HCT116 (cell line): ENCODE results near the gene FER. TPM values are rescaled to one million over a fixed set of nuclear protein-coding genes. Genes with fewer than 3 reads are reported as not detected.

Experiments used
- ATAC-seq: fragments of 200-7000 bp; cut with Tn5 transposase; 2 replicates; pipeline ENCODE4 v1.9.1; 2020; ENCODE audit warnings: mild to moderate bottlenecking, moderate library complexity
- BruUV-seq: library from RNA; stranded (reverse); fragments of 400-500 nt; replicated peaks from 2 replicates; lab custom pipeline; 2021; lab: Mats Ljungman, UMichigan
- CTCF ChIA-PET: fragments of 300-600 bp; sonication (Branson Sonifier 250); formaldehyde crosslinking; loops from one replicate; lab custom pipeline; 2021; ENCODE audit warnings: antibody characterized with exemption; lab: Charles Lee
- POLR2A ChIA-PET: fragments of 300-600, 350-600 bp; sonication (Branson Sonifier 250); formaldehyde crosslinking; loops from one replicate; lab custom pipeline; 2021; ENCODE audit warnings: antibody characterized with exemption; lab: Charles Lee
- RAD21 ChIA-PET, 2 experiments: fragments of 300-600 bp; sonication (Branson Sonifier 250); formaldehyde crosslinking; loops; one replicate each; lab custom pipeline; 2023; ENCODE audit warnings: low total read pairs in 2 of 2; ENCODE audit not compliant: uncharacterized antibody in 2 of 2, unreplicated experiment in 2 of 2, low non-redundant PET in 1 of 2; lab: Charles Lee
- DNase-seq: peaks from one replicate; pipeline ENCODE4 v3.0.0-alpha.2; 2010; ENCODE audit warnings: low read depth, low spot score
- H2AFZ ChIP-seq: fragments of 200-600 bp; shearing (Covaris generic), sonication (generic); 2 replicates; pipeline ENCODE4 v1.6.1; 2017; ENCODE audit warnings: low read depth, mixed run types, mixed read lengths, antibody characterized with exemption, low read length; ENCODE audit not compliant: poor library complexity, severe bottlenecking
- H3K27ac ChIP-seq: 2 replicates; pipeline ENCODE4 v1.5.1; 2012; ENCODE audit warnings: low read depth, low read length
- H3K27me3 ChIP-seq: fragments of 200-600 bp; sonication (generic); 2 replicates; pipeline ENCODE4 v1.6.1; 2016; ENCODE audit warnings: mixed run types, low read length, mixed read lengths; ENCODE audit not compliant: insufficient read depth
- H3K36me3 ChIP-seq, 2 experiments: fragments of 200-500 bp in 1 of 2; fragments of 200-600 bp in 1 of 2; sonication (Bioruptor generic) in 1 of 2; sonication (generic) in 1 of 2; 2 replicates each; pipeline versions ENCODE4 v1.5.1 to v1.6.1; 2014 to 2016; ENCODE audit warnings: low read length in 2 of 2, inconsistent platforms in 1 of 2, mixed read lengths in 1 of 2, mixed run types in 1 of 2; ENCODE audit not compliant: insufficient read depth in 2 of 2, control insufficient read depth in 1 of 2
- H3K4me1 ChIP-seq, 2 experiments: fragments of 200-600 bp in 1 of 2; sonication (generic) in 1 of 2; 2 replicates each; pipeline versions ENCODE4 v1.5.1 to v1.6.1; 2012 to 2017; ENCODE audit warnings: low read length in 2 of 2, inconsistent platforms in 1 of 2, mild to moderate bottlenecking in 1 of 2, mixed read lengths in 1 of 2, mixed run types in 1 of 2, moderate library complexity in 1 of 2; ENCODE audit not compliant: insufficient read depth in 2 of 2, control insufficient read depth in 1 of 2
- H3K4me2 ChIP-seq: fragments of 200-600 bp; sonication (generic); 2 replicates; pipeline ENCODE4 v1.6.1; 2017; ENCODE audit warnings: mixed run types, low read length, mixed read lengths
- H3K4me3 ChIP-seq, 2 experiments: fragments of 200-600 bp in 1 of 2; sonication (generic) in 1 of 2; replicated peaks in 1 of 2; 2 replicates each; pipeline ENCODE4 v1.5.1; 2011 to 2016; ENCODE audit warnings: low read length in 2 of 2, control low read depth in 1 of 2, low read depth in 1 of 2, mild to moderate bottlenecking in 1 of 2, mixed read lengths in 1 of 2, mixed run types in 1 of 2
- H3K79me2 ChIP-seq: fragments of 200-600 bp; sonication (generic); 2 replicates; pipeline ENCODE4 v1.6.1; 2017; ENCODE audit warnings: mild to moderate bottlenecking, mixed run types, low read length, moderate library complexity, mixed read lengths; ENCODE audit not compliant: insufficient read depth
- H3K9ac ChIP-seq: fragments of 200-600 bp; sonication (generic); 2 replicates; pipeline ENCODE4 v1.6.1; 2016; ENCODE audit warnings: low read length, mixed read lengths
- H3K9me2 ChIP-seq: fragments of 200-600 bp; sonication (generic), shearing (Covaris generic); 2 replicates; pipeline ENCODE4 v1.6.1; 2017; ENCODE audit warnings: mixed run types, mild to moderate bottlenecking, moderate library complexity; ENCODE audit not compliant: insufficient read depth
- H3K9me3 ChIP-seq, 2 experiments: fragments of 200-500 bp in 1 of 2; fragments of 200-600 bp in 1 of 2; sonication (Bioruptor generic) in 1 of 2; sonication (generic) in 1 of 2; 2 replicates each; pipeline ENCODE4 v1.6.1; 2014 to 2017; ENCODE audit warnings: low read length in 2 of 2, mixed read lengths in 2 of 2, inconsistent platforms in 1 of 2, low read depth in 1 of 2, mild to moderate bottlenecking in 1 of 2, mixed run types in 1 of 2, moderate library complexity in 1 of 2; ENCODE audit not compliant: control insufficient read depth in 1 of 2, insufficient read depth in 1 of 2
- H4K20me1 ChIP-seq: fragments of 200-600 bp; sonication (generic), shearing (Covaris generic); 2 replicates; pipeline ENCODE4 v1.6.1; 2017; ENCODE audit warnings: mixed run types, mild to moderate bottlenecking, moderate library complexity; ENCODE audit not compliant: insufficient read depth
- CEBPB ChIP-seq: IDR thresholded peaks from 2 replicates; pipeline ENCODE4 v1.6.1; 2012; ENCODE audit warnings: low read depth
- CTCF ChIP-seq, 3 experiments: fragments of 200-600 bp in 1 of 3; sonication (generic) in 1 of 3; IDR thresholded peaks in 2 of 3; conservative IDR thresholded peaks in 1 of 3; 2 replicates each; pipeline ENCODE4 v1.5.1; 2012 to 2017; ENCODE audit warnings: low read depth in 2 of 3, low read length in 2 of 3, antibody characterized with exemption in 1 of 3, borderline replicate concordance in 1 of 3, control low read depth in 1 of 3, mild to moderate bottlenecking in 1 of 3, mixed read lengths in 1 of 3, mixed run types in 1 of 3, moderate library complexity in 1 of 3; ENCODE audit not compliant: insufficient read depth in 1 of 3
- ELF1 ChIP-seq: IDR thresholded peaks from 2 replicates; pipeline ENCODE4 v1.6.1; 2012; ENCODE audit warnings: low read depth, borderline replicate concordance
- JUND ChIP-seq: IDR thresholded peaks from 2 replicates; pipeline ENCODE4 v1.6.1; 2012
- REST ChIP-seq: IDR thresholded peaks from 2 replicates; pipeline ENCODE4 v1.6.1; 2012; ENCODE audit warnings: low read depth
- TCF7L2 ChIP-seq: IDR thresholded peaks from 2 replicates; pipeline ENCODE4 v1.7.0; 2011; ENCODE audit warnings: borderline replicate concordance, inconsistent platforms; ENCODE audit not compliant: insufficient read depth, insufficient read length; ENCODE audit errors: extremely low read depth
- ZFX ChIP-seq: fragments of 450-650 bp; IDR thresholded peaks from 2 replicates; pipeline ENCODE4 v1.6.1; 2017
- intact Hi-C: fragments of 100-400 bp; cut with micrococcal nuclease; formaldehyde crosslinking; loops from 2 replicates; pipeline ENCODE4 v1.10.0; 2022
- total RNA-seq: library from RNA; stranded (reverse); gene quantifications from one replicate; pipeline ENCODE4 v1.2.1, GENCODE V29; 2021; ENCODE audit not compliant: unreplicated experiment

The FER gene
- total RNA-seq, 1 experiment from 2014 or later = 32.0 TPM

- no peaks in the 10 kb centered on the region for H3K36me3 ChIP-seq
- CTCF ChIA-PET = no interaction called here
- no peak overlapping the region for H2AFZ ChIP-seq
- no peak overlapping the region for H3K4me3 ChIP-seq
- no peaks in the 10 kb centered on the region for H3K9me3 ChIP-seq
- DNase-seq (no peak), ATAC-seq (no peak)
- no peaks in the 10 kb centered on the region for H3K27me3 ChIP-seq
- H3K4me1 ChIP-seq = no peaks in the 10 kb centered on the region
- intact Hi-C loops = no loop called here
- H4K20me1 ChIP-seq = no peaks in the 10 kb centered on the region
- H3K9me2 ChIP-seq = no peaks in the 10 kb centered on the region
- no peak overlapping the region for H3K27ac ChIP-seq
- BruUV-seq = no TSS peak
- POLR2A ChIA-PET = no interaction called here
- no peak overlapping the region for H3K9ac ChIP-seq
- RAD21 ChIA-PET = no interaction called here
- no peak for TF ChIP-seq JUND
- TF ChIP-seq REST = no peak
- no peak for TF ChIP-seq ZFX
- TF ChIP-seq TCF7L2 = no peak
- TF ChIP-seq CTCF (IDR thresholded peaks at IDR 0.05 in 2 of 3, conservative IDR thresholded peaks at IDR 0.05 in 1 of 3; ENCODE audit: borderline replicate concordance in 1 of 3, insufficient read depth in 1 of 3, low read depth in 2 of 3, low read length in 2 of 3) = no peak
- no peak for TF ChIP-seq CEBPB
- TF ChIP-seq ELF1 = no peak
- no peak overlapping the region for H3K4me2 ChIP-seq
- H3K79me2 ChIP-seq = no peaks in the 10 kb centered on the region
Observed at GRCh38 chr5:109080481-109080880, 332.8 kb downstream of the FER start.
